HG03095 (cell line): Measurements from ENCODE around the gene KIAA1614.

Experiments used
- ATAC-seq: cut with Tn5 transposase; IDR thresholded peaks from one replicate; pipeline ENCODE4 v1.9.1; 2021; ENCODE audit warnings: moderate library complexity; ENCODE audit not compliant: unreplicated experiment

The KIAA1614 gene

GRCh38 chr1:180906511-180906910 is 6.2 kb upstream of the KIAA1614 start:
- ATAC-seq, result no peak

GRCh38 chr1:180907313-180908055 is 5.2 kb upstream of the KIAA1614 start:
- ATAC-seq, result no peak

- no peak for ATAC-seq
Observed at GRCh38 chr1:180908074-180908765, 4.5 kb upstream of the KIAA1614 start.

GRCh38 chr1:180909005-180909414 is 3.7 kb upstream of the KIAA1614 start:
- ATAC-seq, result peak; percentile 41

GRCh38 chr1:180909462-180909976 is 3.2 kb upstream of the KIAA1614 start:
- ATAC-seq, result peak; percentile 45

- no peak for ATAC-seq
Observed at GRCh38 chr1:180911640-180912191, 981 bp upstream of the KIAA1614 start.

- ATAC-seq, result no peak
Observed at GRCh38 chr1:180912211-180912800, 391 bp upstream of the KIAA1614 start.

- ATAC-seq, result no peak
Observed at GRCh38 chr1:180915426-180915965, 2.8 kb downstream of the KIAA1614 start.

- no peak for ATAC-seq
Observed at GRCh38 chr1:180916012-180916770, 3.5 kb downstream of the KIAA1614 start.

GRCh38 chr1:180916771-180917170 is 4.1 kb downstream of the KIAA1614 start:
- no peak for ATAC-seq

GRCh38 chr1:180917306-180918065 is 4.8 kb downstream of the KIAA1614 start:
- ATAC-seq, result no peak

GRCh38 chr1:180918519-180918918 is 5.8 kb downstream of the KIAA1614 start:
- ATAC-seq, result no peak

- no peak for ATAC-seq
Observed at GRCh38 chr1:180919183-180919700, 6.5 kb downstream of the KIAA1614 start.

GRCh38 chr1:180920193-180920592 is 7.5 kb downstream of the KIAA1614 start:
- ATAC-seq, result no peak

- ATAC-seq, result no peak
Observed at GRCh38 chr1:180920702-180921101, 8.0 kb downstream of the KIAA1614 start.

- ATAC-seq, result no peak
Observed at GRCh38 chr1:180921386-180921785, 8.7 kb downstream of the KIAA1614 start.

- ATAC-seq, result no peak
Observed at GRCh38 chr1:180921891-180922630, 9.4 kb downstream of the KIAA1614 start.

- ATAC-seq, result no peak
Observed at GRCh38 chr1:180922631-180923015, 9.9 kb downstream of the KIAA1614 start.
